Aorta (tissue), 5 donors: ENCODE results near the gene TSC22D3. TPM values are rescaled to one million over a fixed set of nuclear protein-coding genes. Genes with fewer than 3 reads are reported as not detected.

Experiments used
- ATAC-seq: fragments of 200-7000 bp; cut with Tn5 transposase; one replicate; pipeline ENCODE4 v1.9.1; 2022; ENCODE audit warnings: moderate library complexity; ENCODE audit not compliant: low FRiP score
- DNase-seq, 2 donors: peaks; one replicate each; pipeline ENCODE4 v3.0.0-alpha.2; 2020
- H3K27ac ChIP-seq, 2 donors: one replicate each; pipeline ENCODE4 v1.5.1; 2013; ENCODE audit warnings: low read length in 2 of 2, mild to moderate bottlenecking in 2 of 2, moderate library complexity in 2 of 2, control low read depth in 1 of 2, inconsistent platforms in 1 of 2, low read depth in 1 of 2
- H3K27me3 ChIP-seq, 2 donors: one replicate each; pipeline ENCODE4 v1.6.1; 2013; ENCODE audit warnings: control low read depth in 1 of 2, low read length in 1 of 2, mild to moderate bottlenecking in 1 of 2, moderate library complexity in 1 of 2; ENCODE audit not compliant: insufficient read depth in 2 of 2, control insufficient read depth in 1 of 2
- H3K36me3 ChIP-seq, 2 donors: one replicate each; pipeline ENCODE4 v1.6.1; 2013; ENCODE audit warnings: control low read depth in 1 of 2, low read length in 1 of 2, mild to moderate bottlenecking in 1 of 2; ENCODE audit not compliant: insufficient read depth in 2 of 2, control insufficient read depth in 1 of 2
- H3K4me1 ChIP-seq, 2 donors: one replicate each; pipeline ENCODE4 v1.6.1; 2013; ENCODE audit warnings: low read length in 2 of 2, control low read depth in 1 of 2, mild to moderate bottlenecking in 1 of 2, moderate library complexity in 1 of 2; ENCODE audit not compliant: insufficient read depth in 2 of 2, control insufficient read depth in 1 of 2
- H3K4me3 ChIP-seq, 2 donors: one replicate each; pipeline ENCODE4 v1.5.1; 2013; ENCODE audit warnings: low read length in 2 of 2, control low read depth in 1 of 2, mild to moderate bottlenecking in 1 of 2
- H3K9me3 ChIP-seq: one replicate; pipeline ENCODE4 v1.6.1; 2013; ENCODE audit warnings: mild to moderate bottlenecking, low read length; ENCODE audit not compliant: control insufficient read depth
- WGBS, 2 donors: extraction: QIAGEN DNeasy Blood & Tissue Kit; methylation state at CpG; one replicate each; pipeline ENCODE4 v1.1.7; 2013; 5-methylcytosine and 5-hydroxymethylcytosine counted together
- intact Hi-C, 2 donors: fragments of 100-400 bp; cut with DNase I; formaldehyde crosslinking; loops; one replicate each; pipeline versions ENCODE4 v1.14.2 to v1.15.0; 2022
- polyA plus RNA-seq, 2 donors: library from polyadenylated mRNA; stranded (reverse); fragments of 200-250 nt; gene quantifications; one replicate each; pipeline ENCODE4 v1.2.3, GENCODE V29; 2013
- total RNA-seq, 2 donors: library from RNA; stranded (reverse); fragmentation: NEBNext Ultra II Directional; extraction: Animal tissue kit (Norgen Biotek cat#: 25700); gene quantifications; one replicate each; pipeline ENCODE4 v1.2.1, GENCODE V29; 2021
- donor health status: healthy with polysubstance abuse.
- donor health status: Bipolar disorder and iron deficiency.
- donor health status: DM: no; HTN: no; CAD: no.
- donor health status: DM: no; HTN: no; CAD: no.
- donor health status: DM: yes; HTN: yes; CAD: no.

TSC22D3 gene
- total and polyA plus RNA-seq, 4 donors: 92.1 to 277 (median 246) TPM

GRCh38 chrX:107713543-107714205 lies 61.9 kb downstream of the TSC22D3 start:
- ATAC-seq: no peak
- WGBS, 2 donors: 73 to 81% methylated on average over 9 of the region's 9 CpGs
- Histone ChIP-seq H3K27ac (peak overlapping the region in 1 of 2 donors; percentile 100), H3K4me1 (peaks cover 0 to 1% of the 10 kb centered on the region in 2 donors), H3K4me3 (peak overlapping the region in 1 of 2 donors; percentile 50), H3K36me3 (no peaks in the 10 kb centered on the region), H3K27me3 (no peaks in the 10 kb centered on the region), H3K9me3 (no peaks in the 10 kb centered on the region)
- no peak for DNase-seq
- intact Hi-C loops: loop anchor here in 1 of 2 donors (2.0 kb wide), 1 partner anchor 37 kb away; no protein-coding TSS in a partner anchor

GRCh38 chrX:107713203-107713542 lies 62.4 kb downstream of the TSC22D3 start:
- Histone ChIP-seq H3K4me1 (peaks cover 0 to 1% of the 10 kb centered on the region in 2 donors), H3K27ac (peak overlapping the region; percentile 16 to 97), H3K36me3 (no peaks in the 10 kb centered on the region), H3K27me3 (no peaks in the 10 kb centered on the region), H3K4me3 (no peak overlapping the region), H3K9me3 (no peaks in the 10 kb centered on the region)
- intact Hi-C loops: no loop called here
- 46 to 63% methylated on average over 2 of the region's 2 CpGs for WGBS, 2 donors
- DNase-seq (no peak), ATAC-seq (no peak)

DNA sequence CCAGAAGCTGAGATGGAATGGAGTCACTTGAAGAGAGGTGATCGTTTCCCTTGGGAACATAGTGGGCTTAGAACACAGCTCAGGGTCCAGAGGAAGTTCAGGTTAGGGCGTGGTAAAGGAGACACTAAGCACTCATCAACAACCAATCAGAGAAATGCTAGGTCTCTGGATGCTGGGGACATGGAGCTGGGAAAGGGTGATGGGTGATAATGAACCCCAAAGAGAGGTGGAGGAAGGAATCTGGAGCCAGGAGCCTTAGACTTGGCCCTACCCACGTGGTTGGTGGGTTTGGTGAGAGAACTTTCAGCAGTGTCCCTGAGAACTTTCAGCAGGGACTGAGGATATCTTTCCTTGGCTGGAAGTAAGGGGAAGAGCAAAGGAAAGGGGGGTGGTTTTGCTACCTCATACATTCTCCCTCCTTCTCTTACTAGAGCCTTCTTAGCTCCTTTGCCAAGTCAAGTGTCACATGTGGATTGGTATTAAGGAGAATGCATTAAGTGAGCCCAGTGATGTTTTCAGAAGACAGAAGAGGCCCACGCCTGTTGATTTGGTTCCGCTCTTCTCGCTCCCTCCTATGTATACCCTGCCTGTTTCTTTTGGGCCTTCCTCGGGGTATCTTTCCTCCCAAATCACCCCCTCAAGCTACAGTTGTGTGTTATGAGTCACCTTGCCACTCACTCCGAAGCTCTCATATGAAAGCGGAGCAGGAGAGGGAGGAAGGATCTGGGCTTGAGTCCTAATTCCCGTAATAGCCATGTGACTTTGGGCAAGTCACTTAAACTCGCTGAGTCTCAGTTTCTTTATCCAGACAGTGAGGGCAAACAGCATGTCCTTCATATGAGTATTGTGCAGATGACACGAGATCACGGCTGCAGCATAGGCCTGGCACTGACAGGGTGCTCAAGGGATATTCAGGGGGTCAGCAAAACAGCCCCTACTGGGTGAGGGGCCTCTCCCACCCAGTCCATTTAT lies 63.1 kb downstream of the TSC22D3 start:
- intact Hi-C loops: no loop called here
- peak in 1 of 2 donors; percentile 50 for DNase-seq
- H3K36me3 ChIP-seq: no peaks in the 10 kb centered on the region
- 63 to 65% methylated on average over 13 of the region's 13 CpGs for WGBS, 2 donors
- ATAC-seq: no peak
- H3K27me3 ChIP-seq: no peaks in the 10 kb centered on the region
- peaks cover 0 to 1% of the 10 kb centered on the region in 2 donors for H3K4me1 ChIP-seq
- peak overlapping the region; percentile 22 to 97 for H3K27ac ChIP-seq
- H3K9me3 ChIP-seq: no peaks in the 10 kb centered on the region
- H3K4me3 ChIP-seq: no peak overlapping the region

DNA sequence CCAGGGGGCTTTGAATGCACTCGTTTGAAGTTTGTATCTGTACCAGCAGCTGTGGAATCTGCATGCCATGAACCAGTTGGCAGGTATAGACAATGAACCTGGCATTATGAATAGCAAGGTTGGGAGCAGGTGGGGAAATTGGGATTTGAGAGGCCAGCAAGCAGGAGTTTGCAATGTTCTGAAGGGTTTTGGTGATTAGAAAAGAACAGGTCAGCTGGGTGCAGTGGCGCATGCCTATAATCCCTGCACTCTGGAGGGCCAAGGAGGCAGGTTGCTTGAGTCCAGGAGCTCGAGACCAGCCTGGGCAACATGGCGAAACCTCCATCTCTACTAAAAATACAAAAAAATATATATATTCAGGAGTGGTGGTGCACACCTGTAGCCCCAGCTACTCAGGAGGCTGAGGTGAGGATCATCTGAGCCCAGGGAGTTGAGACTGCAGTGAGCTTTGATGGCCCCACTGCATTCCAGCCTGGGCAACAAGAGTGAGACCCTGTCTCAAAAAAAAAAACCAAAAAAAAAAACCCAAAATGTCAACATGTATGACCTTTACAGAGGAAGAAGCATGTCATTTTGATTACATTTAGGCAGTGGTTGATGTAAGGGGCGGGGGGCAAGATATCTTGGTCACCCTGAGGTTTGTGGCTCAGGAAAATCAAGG lies 63.9 kb downstream of the TSC22D3 start:
- H3K4me3 ChIP-seq: no peak overlapping the region
- WGBS, 2 donors: 69 to 75% methylated on average over 5 of the region's 5 CpGs
- intact Hi-C loops: no loop called here
- peaks cover 0 to 1% of the 10 kb centered on the region in 2 donors for H3K4me1 ChIP-seq
- H3K27ac ChIP-seq: peak overlapping the region; percentile 91 to 99
- no peaks in the 10 kb centered on the region for H3K9me3 ChIP-seq
- no peaks in the 10 kb centered on the region for H3K27me3 ChIP-seq
- peak in 1 of 2 donors; percentile 71 for DNase-seq
- ATAC-seq: no peak
- no peaks in the 10 kb centered on the region for H3K36me3 ChIP-seq

- peak; percentile 82 for ATAC-seq
- Histone ChIP-seq H3K9me3 (no peaks in the 10 kb centered on the region), H3K36me3 (no peaks in the 10 kb centered on the region), H3K27ac (peak overlapping the region; percentile 91 to 99), H3K27me3 (no peaks in the 10 kb centered on the region), H3K4me3 (no peak overlapping the region), H3K4me1 (peaks cover 0 to 1% of the 10 kb centered on the region in 2 donors)
- peak in 1 of 2 donors; percentile 49 for DNase-seq
- intact Hi-C loops: no loop called here
- 13 to 32% methylated on average over 7 of the region's 7 CpGs for WGBS, 2 donors
These were observed 64.8 kb downstream of the TSC22D3 start for GRCh38 chrX:107710617-107711391.

DNA sequence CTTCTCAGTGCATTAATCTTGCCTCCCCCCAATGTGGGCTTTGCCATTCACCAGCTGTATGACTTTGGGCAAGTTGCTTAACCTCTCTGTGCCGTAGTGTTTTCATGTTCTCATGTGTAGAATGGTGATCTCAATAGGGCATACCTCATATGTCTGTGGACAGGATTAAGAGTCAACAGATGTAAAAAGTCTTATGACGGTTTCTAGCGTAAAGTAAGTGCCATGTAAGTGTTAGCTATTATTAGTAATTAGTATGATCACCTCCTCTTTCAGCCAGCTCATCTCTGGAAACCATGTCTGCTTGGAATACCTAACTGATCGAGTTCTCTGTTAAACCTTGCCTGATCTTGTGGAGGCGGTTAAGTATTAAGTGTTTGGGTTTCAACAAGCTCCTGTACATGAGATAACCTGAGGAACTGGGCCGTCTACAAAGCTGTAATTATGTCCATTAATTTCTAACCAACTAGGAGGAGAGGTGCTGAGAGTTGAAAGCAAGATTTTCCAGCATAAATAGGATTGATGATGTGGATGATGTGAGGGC lies 66.3 kb downstream of the TSC22D3 start:
- Histone ChIP-seq H3K36me3 (no peaks in the 10 kb centered on the region), H3K4me3 (no peak overlapping the region), H3K27me3 (no peaks in the 10 kb centered on the region), H3K27ac (no peak overlapping the region), H3K4me1 (peaks cover 0 to 1% of the 10 kb centered on the region in 2 donors), H3K9me3 (no peaks in the 10 kb centered on the region)
- ATAC-seq (no peak), DNase-seq (no peak)
- intact Hi-C loops: no loop called here
- 80 to 95% methylated on average over 6 of the region's 6 CpGs for WGBS, 2 donors

GRCh38 chrX:107708762-107709161 lies 66.8 kb downstream of the TSC22D3 start:
- Histone ChIP-seq H3K36me3 (no peaks in the 10 kb centered on the region), H3K27ac (no peak overlapping the region), H3K4me1 (peaks cover 0 to 1% of the 10 kb centered on the region in 2 donors), H3K4me3 (no peak overlapping the region), H3K27me3 (no peaks in the 10 kb centered on the region), H3K9me3 (no peaks in the 10 kb centered on the region)
- 63 to 76% methylated on average over 2 of the region's 2 CpGs for WGBS, 2 donors
- DNase-seq (no peak), ATAC-seq (no peak)
- intact Hi-C loops: no loop called here

DNA sequence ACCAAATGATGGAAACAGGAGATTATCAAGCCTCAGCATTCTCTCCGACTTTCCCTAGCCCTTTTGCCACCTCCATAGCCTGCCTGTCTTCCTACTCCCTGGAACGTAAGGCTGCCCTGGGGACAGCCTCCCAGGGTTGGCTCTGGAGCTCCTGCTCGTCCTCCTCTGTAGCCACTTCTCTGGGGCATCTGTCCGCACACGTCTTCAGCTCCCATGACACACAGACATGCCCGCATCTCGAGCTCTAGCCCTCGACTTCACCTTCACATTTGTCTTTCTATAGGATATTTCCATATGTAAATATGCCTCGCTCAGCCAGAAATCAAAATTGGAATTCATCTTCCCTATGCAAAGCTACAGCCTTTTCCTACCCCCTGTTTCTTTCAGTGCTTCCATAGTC lies 67.7 kb downstream of the TSC22D3 start:
- DNase-seq (no peak), ATAC-seq (no peak)
- H3K36me3 ChIP-seq: no peaks in the 10 kb centered on the region
- no peak overlapping the region for H3K4me3 ChIP-seq
- H3K27me3 ChIP-seq: no peaks in the 10 kb centered on the region
- peaks cover 0 to 1% of the 10 kb centered on the region in 2 donors for H3K4me1 ChIP-seq
- no peak overlapping the region for H3K27ac ChIP-seq
- WGBS, 2 donors: 79 to 90% methylated on average over 9 of the region's 9 CpGs
- H3K9me3 ChIP-seq: no peaks in the 10 kb centered on the region
- intact Hi-C loops: no loop called here
